Measurements from ENCODE around the gene ENAH.
"Not testable (repeated sequence)": the region's sequence is repeated elsewhere in the genome, so short reads cannot be mapped to it uniquely, and the experiment has no call there.

DNA sequence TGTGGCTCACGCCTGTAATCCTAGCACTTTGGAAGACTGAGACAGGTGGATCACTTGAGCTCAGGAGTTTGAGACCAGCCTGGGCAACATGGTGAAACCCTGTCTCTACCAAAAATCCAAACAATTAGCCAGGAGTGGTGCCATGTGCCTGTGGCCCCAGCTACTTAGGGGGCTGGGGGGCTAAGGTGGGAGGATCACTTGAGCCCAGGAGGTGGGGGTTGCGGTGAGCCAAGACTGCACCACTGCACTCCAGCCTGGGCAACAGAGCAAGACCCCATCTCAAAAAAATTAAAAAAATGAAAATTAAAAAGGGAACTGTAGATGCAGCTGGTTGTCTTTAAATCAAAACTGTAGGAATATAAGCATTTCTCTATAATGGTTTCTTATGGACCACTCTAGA lies 142.2 kb downstream of the ENAH start:
- TF ChIP-seq, protein P1, sequence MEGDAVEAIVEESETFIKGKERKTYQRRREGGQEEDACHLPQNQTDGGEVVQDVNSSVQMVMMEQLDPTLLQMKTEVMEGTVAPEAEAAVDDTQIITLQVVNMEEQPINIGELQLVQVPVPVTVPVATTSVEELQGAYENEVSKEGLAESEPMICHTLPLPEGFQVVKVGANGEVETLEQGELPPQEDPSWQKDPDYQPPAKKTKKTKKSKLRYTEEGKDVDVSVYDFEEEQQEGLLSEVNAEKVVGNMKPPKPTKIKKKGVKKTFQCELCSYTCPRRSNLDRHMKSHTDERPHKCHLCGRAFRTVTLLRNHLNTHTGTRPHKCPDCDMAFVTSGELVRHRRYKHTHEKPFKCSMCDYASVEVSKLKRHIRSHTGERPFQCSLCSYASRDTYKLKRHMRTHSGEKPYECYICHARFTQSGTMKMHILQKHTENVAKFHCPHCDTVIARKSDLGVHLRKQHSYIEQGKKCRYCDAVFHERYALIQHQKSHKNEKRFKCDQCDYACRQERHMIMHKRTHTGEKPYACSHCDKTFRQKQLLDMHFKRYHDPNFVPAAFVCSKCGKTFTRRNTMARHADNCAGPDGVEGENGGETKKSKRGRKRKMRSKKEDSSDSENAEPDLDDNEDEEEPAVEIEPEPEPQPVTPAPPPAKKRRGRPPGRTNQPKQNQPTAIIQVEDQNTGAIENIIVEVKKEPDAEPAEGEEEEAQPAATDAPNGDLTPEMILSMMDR (IDR thresholded peaks at IDR 0.05) = not testable (repeated sequence)
- TF ChIP-seq EP300 (IDR thresholded peaks at IDR 0.05) = not testable (repeated sequence)
